GM19023 (cell line): ENCODE data around the gene NKX1-2.

Experiments
- ATAC-seq: cut with Tn5 transposase; IDR thresholded peaks from one replicate; pipeline ENCODE4 v1.9.1; 2021; ENCODE audit warnings: mild to moderate bottlenecking, moderate library complexity; ENCODE audit not compliant: unreplicated experiment

The NKX1-2 gene

DNA sequence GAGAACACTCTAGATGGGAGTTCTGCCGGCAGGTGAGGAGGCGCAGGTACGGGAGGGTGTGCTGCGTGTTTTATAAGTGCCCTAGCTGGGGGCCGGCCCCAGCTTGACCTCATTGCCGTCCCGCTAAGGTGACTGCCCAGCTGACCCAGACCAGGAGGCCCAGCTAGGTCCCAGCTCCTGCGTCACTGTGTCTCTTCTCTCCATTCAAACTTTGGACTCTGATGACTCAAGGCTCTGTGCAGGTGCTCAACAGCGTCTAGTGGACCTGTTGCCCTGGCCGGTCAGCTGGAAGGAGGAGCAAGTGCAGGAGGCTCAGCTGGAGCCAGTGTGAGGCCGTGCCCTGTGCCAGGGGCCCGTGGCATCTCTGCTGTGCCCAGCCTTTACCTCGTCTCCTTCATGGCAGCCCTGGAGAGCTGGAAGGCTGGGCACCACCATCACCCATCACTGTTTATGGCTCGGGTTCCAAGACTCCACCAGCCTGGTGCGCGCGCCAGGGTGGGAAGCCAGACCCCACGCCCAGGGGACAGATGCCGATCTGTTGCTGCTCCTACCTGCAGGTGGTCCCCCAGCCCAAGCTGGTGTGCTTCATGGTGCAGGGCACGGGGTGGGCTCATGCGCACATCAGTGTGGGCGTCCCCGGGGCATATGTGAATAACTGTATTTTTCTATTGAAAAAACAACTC, 26.3 kb upstream of the NKX1-2 start:
- ATAC-seq = no peak

DNA sequence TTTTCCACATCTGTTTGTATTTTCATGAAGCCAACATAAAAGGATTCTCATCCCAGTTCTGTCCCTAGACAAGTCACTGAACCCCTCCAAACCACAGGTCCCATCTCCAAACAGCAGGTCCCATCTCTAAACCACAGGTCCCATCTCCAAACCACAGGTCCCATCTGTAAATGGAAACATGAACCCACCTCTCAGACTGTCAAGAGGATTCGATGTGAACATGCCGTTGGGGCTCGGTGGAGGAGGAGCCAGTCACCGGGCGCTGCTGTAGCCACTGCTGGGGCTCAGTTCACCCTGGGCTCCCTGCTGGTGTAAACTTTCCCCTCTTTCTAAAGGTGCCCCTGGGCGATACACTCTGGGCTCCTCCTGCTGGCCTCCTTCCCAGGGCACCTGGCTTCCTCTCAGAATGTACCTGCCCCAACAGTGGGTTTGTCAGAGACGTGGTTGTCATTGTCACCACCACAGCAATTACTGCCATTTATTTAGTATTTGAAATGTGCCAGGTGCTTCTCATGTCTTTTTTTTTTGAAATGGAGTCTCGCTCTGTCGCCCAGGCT, 24.8 kb upstream of the NKX1-2 start:
- ATAC-seq = no peak

DNA sequence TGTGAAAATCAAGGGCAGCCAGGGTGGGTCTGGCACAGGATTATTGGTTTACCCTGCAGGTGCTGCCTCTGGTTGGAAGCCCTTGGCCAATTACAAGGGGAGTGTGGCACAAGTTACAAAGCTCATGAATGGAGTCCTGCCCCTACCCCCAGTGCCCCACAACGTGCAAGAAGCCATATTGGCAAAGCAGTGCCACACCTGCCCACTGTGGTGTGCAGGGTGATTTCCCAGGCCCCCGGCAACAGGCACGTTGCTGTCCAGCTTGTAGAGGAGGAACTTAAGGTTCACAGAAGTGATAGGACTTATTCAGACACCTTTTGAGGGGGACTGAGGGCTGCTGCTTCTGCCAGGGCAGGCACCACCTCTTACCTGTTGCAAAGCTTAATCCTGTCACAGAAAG, 23.2 kb upstream of the NKX1-2 start:
- no peak for ATAC-seq

DNA sequence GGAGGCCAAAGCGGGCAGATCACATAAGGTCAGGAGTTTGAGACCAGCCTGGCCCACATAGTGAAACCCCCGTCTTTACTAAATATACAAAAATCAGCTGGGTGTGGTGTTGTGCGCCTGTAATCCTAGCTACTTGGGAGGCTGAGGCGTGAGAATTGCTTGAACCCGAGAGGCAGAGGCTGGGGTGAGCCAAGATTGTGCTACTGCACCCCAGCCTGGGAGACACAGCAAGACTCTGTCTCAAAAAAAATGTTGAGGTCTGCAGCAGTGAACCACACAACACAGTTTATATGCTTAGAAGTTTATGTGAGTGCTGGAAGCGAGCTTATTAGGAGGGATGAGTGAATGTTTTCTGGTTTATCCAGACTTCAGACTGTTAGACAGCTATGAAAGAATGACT, 22.2 kb upstream of the NKX1-2 start:
- ATAC-seq = no peak

DNA sequence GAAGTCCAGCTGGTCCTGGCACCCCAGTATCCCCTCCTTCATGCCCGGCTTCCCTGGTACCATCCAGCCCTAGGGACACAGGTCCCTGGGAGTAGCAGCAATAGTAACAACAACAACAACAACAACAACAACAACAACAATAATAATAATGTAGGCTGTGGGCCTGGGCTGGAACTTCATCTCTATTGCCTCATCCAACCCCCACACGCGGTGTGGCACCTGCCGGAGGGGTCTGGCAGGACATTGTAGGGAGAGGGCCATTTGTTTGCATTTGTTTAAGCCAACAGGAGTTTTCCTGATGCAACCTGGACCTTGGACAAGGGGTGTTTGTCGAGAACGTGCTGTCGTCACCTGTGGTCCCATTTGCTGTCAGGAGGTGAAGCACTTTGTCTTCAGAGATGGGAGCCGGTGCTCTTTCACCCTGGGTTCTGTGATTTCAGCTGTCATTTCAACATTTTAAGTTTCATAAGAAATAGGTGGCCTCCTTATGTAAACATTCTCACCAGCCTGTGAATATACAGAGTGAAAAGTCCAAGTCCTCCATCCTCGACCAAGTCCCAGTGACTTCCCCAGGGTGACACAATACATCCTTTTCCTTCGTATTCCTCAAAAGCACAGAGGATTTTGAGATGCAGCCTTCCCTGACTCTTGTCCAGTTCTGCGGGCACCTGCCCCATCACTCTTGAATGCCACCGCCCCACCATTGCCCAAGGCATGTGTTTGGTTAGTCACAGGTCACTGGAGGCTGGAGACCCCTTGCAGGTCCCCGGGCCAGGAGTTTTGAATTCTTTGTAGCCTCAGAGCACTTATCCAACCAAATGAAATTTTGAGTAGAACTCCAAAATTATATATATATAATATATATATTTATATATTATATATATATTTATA, 21.0 kb upstream of the NKX1-2 start:
- no peak for ATAC-seq

DNA sequence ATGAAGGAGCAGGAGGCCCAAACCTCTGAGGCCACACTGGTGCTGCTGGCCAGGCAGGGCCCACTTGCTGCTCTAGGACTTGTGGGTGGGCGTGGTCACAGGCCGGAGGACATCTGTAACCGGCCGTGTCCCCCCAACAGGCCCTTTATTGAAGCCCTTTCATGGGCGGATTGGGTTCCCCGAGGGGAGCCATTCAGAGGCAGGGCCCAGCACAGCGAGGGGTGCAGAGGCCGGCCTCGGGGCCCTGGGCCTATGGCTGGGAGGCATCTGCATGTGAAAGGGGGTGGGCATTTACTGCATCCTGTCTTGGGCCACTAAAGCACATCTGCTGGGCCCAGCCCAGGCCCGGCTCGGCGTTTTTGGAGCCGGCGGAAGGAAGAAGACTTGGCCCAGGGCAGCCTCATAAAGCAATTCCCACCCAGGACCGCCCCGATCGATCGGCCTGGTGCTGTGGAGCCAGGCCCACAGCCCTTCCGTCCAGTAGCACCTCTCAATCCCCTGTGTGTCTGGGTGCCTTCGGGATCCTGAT, 20.2 kb upstream of the NKX1-2 start:
- no peak for ATAC-seq

DNA sequence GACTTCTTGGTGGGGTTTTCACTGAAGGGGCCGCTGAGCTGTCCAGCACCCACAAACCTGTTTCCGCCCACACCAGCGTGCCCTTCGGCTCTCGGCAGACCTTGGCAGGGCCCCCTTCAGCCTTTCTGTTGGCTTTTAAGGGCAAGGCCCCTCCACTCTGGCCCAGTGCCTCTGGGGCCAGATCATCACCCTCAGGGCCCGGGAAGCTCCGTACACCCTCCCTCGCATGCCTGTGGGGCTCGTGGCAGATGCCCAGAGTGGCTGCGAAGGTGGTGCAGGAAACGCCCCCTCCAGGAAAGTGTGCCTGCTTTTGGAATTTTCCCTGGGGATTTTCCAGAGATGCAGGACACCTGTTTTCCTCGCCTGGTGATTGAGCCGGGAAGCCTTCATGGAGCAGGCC, 18.8 kb upstream of the NKX1-2 start:
- ATAC-seq = no peak

DNA sequence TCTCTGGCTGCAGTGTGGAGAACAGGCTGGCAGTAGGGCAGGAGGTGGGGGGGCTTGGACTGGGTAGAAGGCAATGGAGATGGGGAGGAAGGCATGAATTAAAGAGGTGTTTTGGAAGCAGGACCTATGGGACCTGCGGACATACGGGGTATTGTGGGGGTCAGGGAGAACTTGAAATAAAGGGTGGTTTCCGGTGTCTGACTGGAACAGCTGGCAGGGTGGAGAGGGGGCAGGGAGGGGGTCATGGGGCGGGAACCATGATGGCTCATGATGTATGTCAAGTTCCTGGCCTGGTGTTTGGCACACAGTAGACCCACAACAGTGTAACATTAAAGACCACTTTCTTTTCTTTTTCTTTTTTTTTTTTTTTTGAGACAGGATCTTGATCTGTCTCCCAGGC, 17.3 kb upstream of the NKX1-2 start:
- ATAC-seq = no peak

DNA sequence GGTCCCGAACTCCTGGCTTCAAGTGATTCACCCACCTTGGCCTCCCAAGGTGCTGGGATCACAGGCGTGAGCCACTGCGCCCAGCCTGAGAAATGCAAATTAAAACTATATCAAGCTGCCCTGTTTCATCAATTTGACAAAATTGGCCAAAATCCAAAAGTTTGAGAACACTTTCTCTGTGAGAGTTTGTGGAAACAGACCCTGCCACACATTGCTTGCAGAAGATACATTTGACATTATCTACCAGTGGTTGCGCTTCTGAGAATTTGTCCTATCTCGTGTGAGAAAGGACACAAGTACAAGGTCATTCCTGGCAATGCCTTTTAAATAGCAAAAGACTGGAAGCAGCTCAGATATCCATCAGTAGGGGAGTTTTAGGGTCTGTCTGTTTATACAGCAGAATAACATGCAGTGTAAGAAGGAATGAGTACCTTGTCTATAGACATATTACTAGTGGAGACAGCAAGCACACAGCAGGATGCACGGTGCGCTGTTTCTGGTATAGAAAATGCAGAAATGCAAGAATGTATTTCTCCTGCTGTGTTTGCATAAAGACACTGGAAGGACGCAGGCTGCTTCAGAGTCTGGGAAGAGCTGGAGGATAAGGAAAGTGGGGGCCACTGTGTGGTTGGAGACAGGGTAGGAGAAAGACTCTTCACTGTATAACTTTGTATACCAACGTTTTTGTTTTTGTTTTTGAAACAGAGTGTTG, 16.1 kb upstream of the NKX1-2 start:
- no peak for ATAC-seq

DNA sequence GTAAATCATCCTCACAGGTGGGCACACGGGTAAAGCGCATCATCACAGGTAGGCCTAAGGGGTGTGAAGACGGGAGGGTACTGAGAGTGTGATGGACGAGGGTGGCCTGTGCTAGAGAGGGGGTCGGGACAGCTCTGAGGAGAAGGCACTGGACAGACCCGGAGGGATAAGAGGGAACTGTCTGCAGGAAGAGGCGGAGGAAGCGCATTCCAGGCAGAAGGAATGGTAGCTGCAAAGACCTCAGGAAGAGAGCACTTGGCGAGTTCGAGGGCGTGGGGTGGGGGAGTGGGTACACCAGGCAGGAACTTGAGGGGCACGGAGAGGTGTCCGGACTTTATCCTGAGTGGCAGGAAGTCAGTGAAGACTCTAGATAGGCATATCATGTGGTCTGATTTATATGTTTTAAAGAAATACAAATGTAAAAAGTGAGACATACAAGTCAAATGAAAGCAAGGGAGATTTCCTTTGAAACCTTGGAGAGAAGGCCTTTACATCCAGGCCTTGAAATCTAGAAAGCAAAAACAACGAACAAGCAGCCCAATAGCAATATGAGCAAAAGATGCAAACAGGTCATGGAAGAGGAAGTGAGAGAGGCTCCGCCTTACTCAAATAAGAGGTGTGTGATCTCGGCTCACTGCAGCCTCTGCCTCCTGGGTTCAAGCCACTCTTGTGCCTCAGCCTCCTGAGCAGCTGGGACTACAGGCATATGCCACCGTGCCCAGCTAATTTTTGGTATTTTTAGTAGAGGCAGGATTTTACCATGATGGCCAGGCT, 15.4 kb upstream of the NKX1-2 start:
- peak; percentile 26 for ATAC-seq

DNA sequence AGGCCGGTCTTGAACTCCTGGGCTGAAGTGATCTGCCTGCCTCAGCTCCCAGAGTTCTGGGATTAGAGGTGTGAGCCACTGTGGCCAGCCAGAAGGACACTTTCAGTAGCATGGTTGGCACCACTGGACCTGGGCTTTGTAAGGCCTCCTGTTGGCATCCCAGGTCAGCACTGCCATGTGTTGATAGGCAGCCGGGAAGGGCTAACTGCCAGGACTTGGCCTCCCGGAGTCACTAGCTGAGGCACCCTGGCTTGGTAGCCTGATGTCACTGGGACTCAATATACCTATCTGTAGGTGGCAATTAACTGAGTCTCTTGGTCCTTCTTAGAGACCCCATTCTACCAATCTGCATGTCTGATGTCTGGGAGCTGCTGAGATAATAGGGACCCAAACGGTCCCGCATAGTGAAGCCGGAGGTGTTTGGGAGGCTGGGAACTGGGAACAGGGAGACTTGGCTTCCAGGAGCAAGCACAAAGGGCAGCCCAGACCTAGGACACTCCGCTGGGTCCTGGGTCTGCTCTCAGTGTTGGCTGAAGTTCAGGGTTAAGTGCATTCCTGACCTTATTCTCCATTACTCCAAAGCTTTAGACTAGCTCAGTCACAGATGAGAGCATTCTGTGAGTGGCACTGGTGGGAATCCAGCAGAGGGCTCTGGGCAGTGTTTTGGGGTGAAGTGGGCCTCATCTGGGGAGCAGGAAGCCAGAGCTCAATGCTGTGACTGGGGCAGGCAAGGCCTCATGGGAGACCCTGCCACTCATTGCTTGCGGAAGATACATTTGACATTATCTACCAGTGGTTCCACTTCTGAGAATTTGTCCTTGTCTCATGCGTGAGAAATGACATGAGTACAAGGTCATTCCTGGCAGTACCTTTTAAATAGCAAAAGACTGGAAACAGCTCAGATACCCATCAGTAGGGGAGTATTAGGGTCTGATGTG, 14.5 kb upstream of the NKX1-2 start:
- no peak for ATAC-seq

DNA sequence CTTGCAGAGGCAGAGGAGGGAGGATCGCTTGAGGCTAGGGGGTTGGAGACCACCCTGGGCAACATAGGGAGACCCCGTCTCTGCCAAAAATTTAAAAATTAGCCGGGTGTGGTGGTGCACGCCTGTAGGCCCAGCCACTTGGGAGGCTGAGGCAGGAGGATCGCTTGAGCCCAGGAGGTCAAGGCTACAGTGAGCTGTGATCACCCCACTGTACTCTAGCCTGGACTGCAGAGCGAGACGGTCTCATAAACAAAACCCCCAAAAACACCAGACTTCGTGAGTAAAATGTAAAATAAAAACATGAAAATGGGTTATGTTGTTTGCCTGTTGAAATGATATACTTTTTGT, 12.5 kb upstream of the NKX1-2 start:
- no peak for ATAC-seq

DNA sequence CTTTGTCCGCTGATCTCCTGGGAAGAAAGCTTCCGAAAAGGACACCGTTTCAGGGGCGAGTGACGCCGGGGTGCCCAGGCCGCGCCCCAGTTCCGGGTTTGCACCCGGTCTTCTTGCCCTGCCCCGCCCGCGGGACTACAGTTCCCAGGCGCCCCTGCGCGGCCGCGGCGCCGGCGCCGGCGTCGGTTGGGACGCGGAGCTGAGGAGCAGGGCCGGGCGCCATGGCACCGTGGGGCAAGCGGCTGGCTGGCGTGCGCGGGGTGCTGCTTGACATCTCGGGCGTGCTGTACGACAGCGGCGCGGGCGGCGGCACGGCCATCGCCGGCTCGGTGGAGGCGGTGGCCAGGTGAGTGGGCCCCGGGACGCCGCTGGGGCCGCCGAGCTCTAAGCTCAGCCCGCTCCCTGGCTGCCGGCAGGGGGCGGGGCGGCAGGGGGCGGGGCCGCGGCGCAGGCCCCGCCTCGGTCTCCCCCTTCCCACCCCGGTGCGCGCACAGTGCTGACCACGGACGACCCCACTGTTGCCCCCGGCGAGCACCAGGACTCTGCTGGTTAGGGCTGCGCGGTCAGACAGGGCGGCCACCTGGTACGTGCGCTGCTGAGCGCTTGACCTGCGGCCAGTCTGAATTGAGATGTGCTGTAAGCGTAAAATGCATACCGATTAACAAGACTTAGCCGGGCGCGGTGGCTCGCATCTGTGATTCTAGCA, 12.0 kb upstream of the NKX1-2 start, which contains the start of gene LHPP:
LHPP (plus strand) TSS at position 182 of the 706 bp plus-strand sequence; CDS start at position 222, 40 bp downstream.
- peak; percentile 97 for ATAC-seq

DNA sequence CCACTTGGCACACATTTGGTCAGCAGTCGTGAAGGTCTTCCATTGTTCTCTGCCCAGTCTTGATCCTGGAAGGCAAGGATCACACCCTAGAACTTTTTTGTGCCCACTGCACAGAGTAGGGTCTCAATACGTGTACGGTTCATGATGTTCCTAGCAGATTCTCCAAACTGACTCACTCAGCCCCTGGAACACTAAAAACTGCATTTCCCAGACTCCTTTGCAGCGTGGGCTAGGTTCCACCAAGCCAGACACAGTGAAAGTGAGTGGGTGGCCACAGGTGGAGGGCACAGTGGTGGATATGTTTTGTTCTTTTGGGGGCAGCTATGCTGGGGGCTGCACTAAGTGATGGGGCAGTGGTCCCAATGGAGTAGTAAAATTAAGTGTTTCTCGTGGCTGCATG, 10.3 kb upstream of the NKX1-2 start:
- no peak for ATAC-seq

DNA sequence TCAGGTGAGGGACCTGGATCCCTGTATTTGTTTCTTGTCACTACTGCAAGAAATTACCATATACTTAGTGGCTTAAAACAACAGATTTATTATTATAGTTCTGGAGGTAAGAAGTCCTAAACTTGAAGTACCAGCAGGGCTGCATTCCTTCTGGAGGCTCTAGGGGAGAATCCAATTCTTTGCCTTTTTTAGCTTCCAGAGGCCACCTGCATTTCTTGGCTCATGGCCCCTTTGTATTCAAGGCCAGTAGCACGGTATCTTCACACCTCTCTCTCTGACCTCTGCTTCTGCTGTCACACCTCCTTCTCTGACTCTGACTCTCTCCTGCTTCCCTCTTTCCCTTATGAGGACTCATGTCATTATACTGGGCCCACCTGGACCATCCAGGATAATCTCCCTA, 9.6 kb upstream of the NKX1-2 start:
- ATAC-seq = no peak

DNA sequence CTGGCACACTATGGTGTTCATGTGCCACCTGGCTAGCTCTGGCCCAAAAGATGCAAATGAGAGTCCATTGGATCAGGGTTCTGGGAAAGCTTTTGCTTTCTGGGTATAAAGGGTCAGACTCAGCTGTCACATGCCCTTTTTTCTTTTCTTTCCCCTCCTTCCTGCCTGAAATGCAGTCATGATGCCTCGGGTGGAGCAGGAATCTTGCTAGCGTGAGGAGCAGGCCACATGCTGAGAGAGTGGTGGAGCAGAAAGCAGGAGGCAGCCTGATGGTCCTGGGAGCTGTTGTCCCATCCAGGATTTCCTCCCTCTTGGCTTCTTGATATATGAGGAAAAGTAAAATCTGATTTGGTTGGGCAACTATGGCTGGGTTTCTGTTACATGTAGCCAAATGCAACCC, 9.1 kb upstream of the NKX1-2 start:
- ATAC-seq = no peak

DNA sequence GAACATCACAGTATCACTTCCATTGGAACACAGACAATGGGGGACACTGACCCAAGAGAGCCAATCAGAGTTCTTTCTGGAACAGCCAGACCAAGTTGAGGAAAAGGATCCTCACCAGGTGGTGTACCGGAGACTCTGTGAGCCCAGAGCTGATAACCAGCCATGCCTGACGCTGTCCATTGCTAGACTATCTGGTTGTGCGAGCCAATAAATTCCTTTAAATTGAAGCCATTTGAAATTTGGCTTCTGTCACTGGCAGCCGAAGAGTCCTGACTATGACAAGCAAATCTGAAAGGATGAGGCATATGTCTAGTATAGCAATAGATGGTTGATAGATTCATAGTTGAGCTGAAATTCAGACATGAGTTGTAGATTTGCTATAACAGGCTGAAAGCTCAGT, 8.6 kb upstream of the NKX1-2 start:
- ATAC-seq = no peak

DNA sequence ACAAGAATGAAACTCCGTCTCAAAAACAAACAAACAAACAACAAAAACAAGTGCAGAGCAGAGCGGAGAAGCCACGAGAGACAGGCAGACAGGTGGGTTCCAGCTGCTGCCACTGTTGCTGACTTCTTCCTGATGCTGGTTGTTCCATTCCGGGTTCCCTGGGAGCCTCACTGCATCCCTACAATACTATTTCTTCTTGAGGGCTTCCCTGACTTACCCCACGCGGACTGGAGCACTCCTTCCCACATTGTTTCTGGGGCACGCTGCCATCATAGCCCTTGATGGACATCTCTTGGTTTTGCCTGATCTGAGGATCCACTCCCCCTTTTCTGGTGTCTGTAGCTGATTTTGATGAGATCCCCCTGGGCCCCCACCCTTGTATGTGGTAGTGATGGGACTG, 5.6 kb upstream of the NKX1-2 start:
- no peak for ATAC-seq
